WTC11 (cell line): ENCODE results near the gene RNF103.

Experiments
- ATF3 ChIP-seq: sonication (generic); formaldehyde crosslinking; conservative IDR thresholded peaks from 2 replicates; pipeline ENCODE4 v1.8.1; 2022; ENCODE audit warnings: mild to moderate bottlenecking, missing genetic modification reagents
- ATF6 ChIP-seq: sonication (generic); formaldehyde crosslinking; IDR thresholded peaks from 2 replicates; pipeline ENCODE4 v1.8.1; 2023; ENCODE audit warnings: mild to moderate bottlenecking, missing genetic modification reagents
- CREM ChIP-seq: sonication (generic); formaldehyde crosslinking; IDR thresholded peaks from 2 replicates; pipeline ENCODE4 v1.8.1; 2022; ENCODE audit warnings: mild to moderate bottlenecking, missing genetic modification reagents, moderate library complexity
- CTCF ChIP-seq: fragments of 200-600 bp; IDR thresholded peaks from 2 replicates; pipeline ENCODE4 v1.8.0; 2022; ENCODE audit warnings: antibody characterized with exemption
- NFE2L1 ChIP-seq: sonication (generic); formaldehyde crosslinking; IDR thresholded peaks from 2 replicates; pipeline ENCODE4 v1.8.1; 2023; ENCODE audit warnings: missing genetic modification reagents
- NR2C2 ChIP-seq: sonication (generic); formaldehyde crosslinking; IDR thresholded peaks from 2 replicates; pipeline ENCODE4 v1.8.0; 2022; ENCODE audit warnings: mild to moderate bottlenecking, missing genetic modification reagents
- TF ChIP-seq, protein P1 (sequence below): sonication (generic); formaldehyde crosslinking; IDR thresholded peaks from 2 replicates; pipeline ENCODE4 v1.8.0; 2022; ENCODE audit warnings: missing genetic modification reagents
- TF ChIP-seq, protein P2 (sequence below): sonication (generic); formaldehyde crosslinking; IDR thresholded peaks from 2 replicates; pipeline ENCODE4 v1.8.1; 2022; ENCODE audit warnings: missing genetic modification reagents, borderline replicate concordance

GRCh38 chr2:86632672-86633071, 9.0 kb upstream of the RNF103 start:
- TF ChIP-seq CTCF = no peak
- TF ChIP-seq NFE2L1 (CRISPR knock-in tag) = no peak
- TF ChIP-seq, protein P1, sequence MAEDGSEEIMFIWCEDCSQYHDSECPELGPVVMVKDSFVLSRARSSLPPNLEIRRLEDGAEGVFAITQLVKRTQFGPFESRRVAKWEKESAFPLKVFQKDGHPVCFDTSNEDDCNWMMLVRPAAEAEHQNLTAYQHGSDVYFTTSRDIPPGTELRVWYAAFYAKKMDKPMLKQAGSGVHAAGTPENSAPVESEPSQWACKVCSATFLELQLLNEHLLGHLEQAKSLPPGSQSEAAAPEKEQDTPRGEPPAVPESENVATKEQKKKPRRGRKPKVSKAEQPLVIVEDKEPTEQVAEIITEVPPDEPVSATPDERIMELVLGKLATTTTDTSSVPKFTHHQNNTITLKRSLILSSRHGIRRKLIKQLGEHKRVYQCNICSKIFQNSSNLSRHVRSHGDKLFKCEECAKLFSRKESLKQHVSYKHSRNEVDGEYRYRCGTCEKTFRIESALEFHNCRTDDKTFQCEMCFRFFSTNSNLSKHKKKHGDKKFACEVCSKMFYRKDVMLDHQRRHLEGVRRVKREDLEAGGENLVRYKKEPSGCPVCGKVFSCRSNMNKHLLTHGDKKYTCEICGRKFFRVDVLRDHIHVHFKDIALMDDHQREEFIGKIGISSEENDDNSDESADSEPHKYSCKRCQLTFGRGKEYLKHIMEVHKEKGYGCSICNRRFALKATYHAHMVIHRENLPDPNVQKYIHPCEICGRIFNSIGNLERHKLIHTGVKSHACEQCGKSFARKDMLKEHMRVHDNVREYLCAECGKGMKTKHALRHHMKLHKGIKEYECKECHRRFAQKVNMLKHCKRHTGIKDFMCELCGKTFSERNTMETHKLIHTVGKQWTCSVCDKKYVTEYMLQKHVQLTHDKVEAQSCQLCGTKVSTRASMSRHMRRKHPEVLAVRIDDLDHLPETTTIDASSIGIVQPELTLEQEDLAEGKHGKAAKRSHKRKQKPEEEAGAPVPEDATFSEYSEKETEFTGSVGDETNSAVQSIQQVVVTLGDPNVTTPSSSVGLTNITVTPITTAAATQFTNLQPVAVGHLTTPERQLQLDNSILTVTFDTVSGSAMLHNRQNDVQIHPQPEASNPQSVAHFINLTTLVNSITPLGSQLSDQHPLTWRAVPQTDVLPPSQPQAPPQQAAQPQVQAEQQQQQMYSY (CRISPR knock-in tag) = no peak
- no peak for TF ChIP-seq ATF3 (CRISPR knock-in tag)
- no peak for TF ChIP-seq ATF6 (CRISPR knock-in tag)
- TF ChIP-seq, protein P2, sequence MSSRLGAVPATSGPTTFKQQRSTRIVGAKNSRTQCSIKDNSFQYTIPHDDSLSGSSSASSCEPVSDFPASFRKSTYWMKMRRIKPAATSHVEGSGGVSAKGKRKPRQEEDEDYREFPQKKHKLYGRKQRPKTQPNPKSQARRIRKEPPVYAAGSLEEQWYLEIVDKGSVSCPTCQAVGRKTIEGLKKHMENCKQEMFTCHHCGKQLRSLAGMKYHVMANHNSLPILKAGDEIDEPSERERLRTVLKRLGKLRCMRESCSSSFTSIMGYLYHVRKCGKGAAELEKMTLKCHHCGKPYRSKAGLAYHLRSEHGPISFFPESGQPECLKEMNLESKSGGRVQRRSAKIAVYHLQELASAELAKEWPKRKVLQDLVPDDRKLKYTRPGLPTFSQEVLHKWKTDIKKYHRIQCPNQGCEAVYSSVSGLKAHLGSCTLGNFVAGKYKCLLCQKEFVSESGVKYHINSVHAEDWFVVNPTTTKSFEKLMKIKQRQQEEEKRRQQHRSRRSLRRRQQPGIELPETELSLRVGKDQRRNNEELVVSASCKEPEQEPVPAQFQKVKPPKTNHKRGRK (CRISPR knock-in tag) = no peak
- no peak for TF ChIP-seq NR2C2
- no peak for TF ChIP-seq CREM (CRISPR knock-in tag)
